ENCODE data around the gene MAP3K15.

- TF ChIP-seq EP300 (IDR thresholded peaks at IDR 0.05) (no peak), CTCF (IDR thresholded peaks at IDR 0.05) (no peak), POLR2A (IDR thresholded peaks at IDR 0.05) (no peak)
Measured at GRCh38 chrX:19457662-19458061, 57.6 kb downstream of the MAP3K15 start.
